ENCODE measurements around the gene RPS27. TPM values are rescaled to one million over a fixed set of nuclear protein-coding genes. Genes with fewer than 3 reads are reported as not detected.

The RPS27 gene
- total RNA-seq, result 1,374 and 1,459 TPM in 2 replicates

DNA sequence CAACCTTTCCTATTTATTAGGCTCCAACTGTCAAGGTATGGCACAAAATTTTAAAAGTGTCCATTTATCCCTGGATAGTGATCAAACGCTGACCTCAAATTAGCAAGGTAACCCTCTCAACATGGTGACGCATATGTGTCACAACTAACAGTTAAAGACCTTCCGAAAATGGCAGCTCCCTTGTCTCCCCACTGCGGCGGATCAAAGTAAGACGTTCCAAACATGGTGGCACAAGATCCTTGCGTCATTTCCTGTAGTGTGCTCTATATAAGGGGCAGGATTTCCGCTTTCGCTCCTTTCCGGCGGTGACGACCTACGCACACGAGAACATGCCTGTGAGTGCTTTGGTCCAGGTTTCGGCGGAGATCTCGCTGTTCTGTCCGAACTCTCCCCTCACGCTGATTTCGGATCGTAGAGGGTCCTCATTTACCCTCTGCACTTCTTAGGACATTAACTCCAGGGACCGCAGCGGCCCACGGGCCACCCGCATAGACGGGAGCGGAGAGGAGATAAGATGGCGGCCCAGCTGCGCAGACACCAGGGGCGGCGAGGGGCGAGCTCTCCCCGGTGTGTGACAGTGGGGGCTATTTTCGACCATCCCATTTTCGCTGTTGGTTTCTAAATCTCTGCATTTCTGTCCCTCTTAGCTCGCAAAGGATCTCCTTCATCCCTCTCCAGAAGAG, at the start of gene RPS27:
Gene RPS27, plus strand, starts transcription at position 295 of the 683 bp plus-strand sequence. Its CDS starts 35 bp downstream, at position 330.
- peak; percentile 97 for DNase-seq (ENCODE audit: low read depth in 2 of 2)

- DNase-seq (ENCODE audit: low read depth in 2 of 2), result no peak
Observed at GRCh38 chr1:153941826-153942725, 48.5 kb upstream of the RPS27 start.

GRCh38 chr1:153942766-153943549, 47.6 kb upstream of the RPS27 start:
- DNase-seq (ENCODE audit: low read depth in 2 of 2), result no peak

- no peak for DNase-seq (ENCODE audit: low read depth in 2 of 2)
Observed at GRCh38 chr1:153944005-153944826, 46.3 kb upstream of the RPS27 start.

DNA sequence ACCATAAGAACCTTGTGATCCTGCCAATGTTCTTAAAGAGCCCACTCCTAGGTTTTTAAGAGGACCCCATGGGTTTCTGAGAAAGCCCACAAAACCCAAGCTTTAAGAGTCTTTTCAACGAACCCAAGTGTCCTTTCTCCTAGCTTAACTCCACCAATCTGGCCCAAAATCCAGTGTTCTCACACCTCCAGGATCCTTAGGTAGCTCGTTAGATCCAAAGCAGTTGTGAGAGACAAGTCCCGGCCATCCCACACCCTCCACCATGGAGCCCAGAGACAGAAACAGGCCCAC, 45.8 kb upstream of the RPS27 start:
- no peak for DNase-seq (ENCODE audit: low read depth in 2 of 2)

- DNase-seq (ENCODE audit: low read depth in 2 of 2), result peak; percentile 36 to 53
Observed at GRCh38 chr1:153945131-153945794, 45.3 kb upstream of the RPS27 start.

GRCh38 chr1:153945795-153946621, 44.6 kb upstream of the RPS27 start:
- peak; percentile 56 to 83 for DNase-seq (ENCODE audit: low read depth in 2 of 2)

- peak; percentile 46 to 85 for DNase-seq (ENCODE audit: low read depth in 2 of 2)
Observed at GRCh38 chr1:153946622-153947241, 43.8 kb upstream of the RPS27 start, which contains the start of gene DENND4B. TSS of gene DENND4B (minus strand) at chr1:153946718. CDS start at chr1:153944374, 2,344 bp downstream.

- DNase-seq (ENCODE audit: low read depth in 2 of 2), result no peak
Observed at GRCh38 chr1:153951183-153951582, 39.4 kb upstream of the RPS27 start.

- DNase-seq (ENCODE audit: low read depth in 2 of 2), result no peak
Observed at GRCh38 chr1:153951801-153952200, 38.8 kb upstream of the RPS27 start.

DNA sequence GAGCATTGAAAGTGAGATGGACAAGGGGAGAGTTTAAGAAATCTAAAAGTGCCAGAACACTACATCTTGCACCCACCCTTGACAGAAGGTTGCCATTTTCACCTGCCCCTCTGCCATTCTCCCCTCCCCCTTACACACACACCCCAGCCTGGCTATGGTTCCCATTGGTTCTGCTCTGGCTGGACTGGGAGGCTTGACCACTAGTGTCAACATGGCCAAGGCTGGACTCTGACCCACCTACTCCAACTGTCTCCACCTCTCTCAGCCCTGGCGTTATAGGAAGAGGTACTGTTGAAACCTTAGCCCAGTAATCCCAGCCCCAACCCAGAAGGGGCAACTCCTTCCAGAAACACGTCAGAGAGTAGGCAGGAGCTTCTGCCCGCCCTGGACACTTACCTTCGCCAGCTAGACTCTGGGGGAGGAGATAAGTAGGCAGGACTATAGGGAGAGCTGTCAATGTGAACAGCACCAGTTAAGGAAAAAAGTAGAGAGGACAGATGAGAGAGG, 36.6 kb upstream of the RPS27 start:
- no peak for DNase-seq (ENCODE audit: low read depth in 2 of 2)

- no peak for DNase-seq (ENCODE audit: low read depth in 2 of 2)
Observed at GRCh38 chr1:153954826-153955225, 35.7 kb upstream of the RPS27 start.

GRCh38 chr1:153956997-153957715, 33.4 kb upstream of the RPS27 start:
- DNase-seq (ENCODE audit: low read depth in 2 of 2), result no peak

DNA sequence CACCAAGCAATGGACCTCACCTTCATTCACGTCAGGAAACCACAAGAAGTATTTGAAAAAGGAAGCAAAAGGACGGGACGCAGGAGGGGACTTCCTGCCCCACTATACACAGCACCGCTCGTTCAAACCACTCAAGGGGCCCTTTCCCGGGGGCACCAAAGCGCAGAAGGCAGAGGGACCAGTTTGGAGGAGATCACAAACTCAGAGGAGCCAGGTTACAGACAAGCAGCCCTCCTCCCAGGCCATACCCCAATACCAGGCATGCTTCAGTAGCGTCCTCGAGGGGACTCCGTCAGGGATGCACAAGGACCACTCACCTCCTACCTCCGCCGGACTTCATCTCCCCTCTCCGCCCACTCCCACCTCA, 32.8 kb upstream of the RPS27 start:
- peak in 1 of 2 donors; percentile 14 for DNase-seq (ENCODE audit: low read depth in 2 of 2)

DNA sequence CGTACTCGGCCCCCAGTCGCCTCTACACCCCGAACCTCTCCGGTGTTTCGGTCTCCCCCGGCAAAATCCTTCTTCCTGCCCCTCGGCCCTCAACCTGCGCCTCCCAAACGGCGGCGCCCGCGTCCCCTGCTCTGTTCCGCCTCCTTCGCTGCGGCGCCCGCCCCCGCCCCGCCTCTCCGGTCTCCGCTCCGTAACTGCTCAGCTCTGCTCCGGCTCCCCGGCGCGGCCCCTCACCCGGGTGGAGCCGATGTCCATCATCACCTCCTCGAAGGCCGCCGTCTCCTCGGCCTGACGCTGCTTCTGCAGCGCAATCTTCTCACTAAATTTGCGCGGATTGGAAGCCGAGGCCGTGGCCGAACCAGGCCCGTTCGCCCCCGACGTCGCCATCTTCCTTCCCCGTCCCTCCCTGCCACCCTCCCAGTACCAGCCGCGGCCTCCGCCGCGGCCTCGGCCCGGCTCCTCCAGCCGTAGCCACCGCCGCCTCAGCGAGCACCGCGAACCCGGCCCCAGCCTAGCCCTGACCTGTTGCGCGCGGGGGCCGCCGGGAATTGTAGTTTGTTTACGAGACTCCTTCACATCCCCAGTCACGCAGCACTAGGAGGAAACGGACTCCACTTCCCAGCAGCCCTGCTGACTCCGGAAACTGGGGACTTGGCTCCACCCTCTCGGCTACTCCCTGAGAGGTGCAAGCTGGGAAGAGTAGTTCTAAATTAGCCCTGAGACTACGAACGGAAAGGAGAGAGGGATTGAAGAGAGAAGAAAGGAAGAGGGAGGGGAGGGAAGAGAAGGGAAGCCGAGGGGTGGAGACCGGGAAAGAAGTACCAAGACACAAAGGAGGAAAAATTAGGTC, 32.2 kb upstream of the RPS27 start, which contains the start of gene CRTC2:
Gene CRTC2, minus strand, starts transcription at position 502 of the 850 bp plus-strand sequence. Its CDS starts 115 bp downstream, at position 387.
- peak; percentile 92 to 98 for DNase-seq (ENCODE audit: low read depth in 2 of 2)

DNA sequence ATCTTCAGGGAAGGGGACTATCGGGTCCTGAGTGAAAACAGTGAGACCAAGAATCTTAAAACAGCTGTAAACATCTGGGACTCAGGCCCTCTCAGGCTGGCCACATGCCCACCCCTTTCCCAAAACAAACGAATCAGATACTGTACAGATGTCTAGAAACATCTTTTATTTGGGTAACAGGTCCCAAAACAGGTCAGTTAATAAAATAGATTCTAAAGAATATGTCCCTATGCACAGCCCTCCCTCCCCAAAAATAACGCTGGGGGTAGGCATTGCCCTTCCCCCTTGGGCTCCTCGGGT, 31.7 kb upstream of the RPS27 start:
- DNase-seq (ENCODE audit: low read depth in 2 of 2), result no peak

GRCh38 chr1:153959454-153959853, 31.1 kb upstream of the RPS27 start:
- no peak for DNase-seq (ENCODE audit: low read depth in 2 of 2)

Measured in dermis microvascular lymphatic vessel endothelial cell (primary cell).